WERI-Rb-1 (cell line): ENCODE data around the gene RGS12.
A peak's percentile ranks its signal among the peaks of the same experiment; 100 is the strongest.

ENCODE experiments used
- DNase-seq: peaks from one replicate; pipeline ENCODE4 v3.0.0-alpha.2; 2020
- H3K27ac ChIP-seq: fragments of 250-450 bp; sonication (Bioruptor Pico); 2 replicates; pipeline ENCODE4 v1.5.1; 2020; ENCODE audit warnings: mild to moderate bottlenecking, moderate library complexity
- H3K27me3 ChIP-seq: fragments of 250-450 bp; sonication (Bioruptor Pico); 2 replicates; pipeline ENCODE4 v1.5.1; 2021; ENCODE audit warnings: mild to moderate bottlenecking, low read depth, moderate library complexity; ENCODE audit not compliant: insufficient read depth, severe bottlenecking
- H3K36me3 ChIP-seq: fragments of 250-450 bp; sonication (Bioruptor Pico); 2 replicates; pipeline ENCODE4 v1.5.1; 2020; ENCODE audit warnings: mild to moderate bottlenecking, moderate library complexity
- H3K4me3 ChIP-seq: 2 replicates; pipeline ENCODE4 v1.5.1; 2011; ENCODE audit warnings: low read depth, mild to moderate bottlenecking, control low read depth, low read length
- H3K9me3 ChIP-seq: fragments of 250-450 bp; sonication (Bioruptor Pico); 2 replicates; pipeline ENCODE4 v1.5.1; 2021; ENCODE audit warnings: mild to moderate bottlenecking, moderate library complexity; ENCODE audit not compliant: severe bottlenecking
- CTCF ChIP-seq: IDR thresholded peaks from 2 replicates; pipeline ENCODE4 v1.5.1; 2011; ENCODE audit warnings: low read depth, mild to moderate bottlenecking, control low read depth, inconsistent platforms, low read length

The RGS12 gene

GRCh38 chr4:3322059-3322550 lies 29.3 kb downstream of the RGS12 start:
- Histone ChIP-seq H3K4me3 (no peak overlapping the region), H3K9me3 (no peaks in the 10 kb centered on the region), H3K27me3 (no peaks in the 10 kb centered on the region), H3K27ac (no peak overlapping the region), H3K36me3 (peaks cover 61% of the 10 kb centered on the region)
- no peak for DNase-seq
- no peak for TF ChIP-seq CTCF

DNA sequence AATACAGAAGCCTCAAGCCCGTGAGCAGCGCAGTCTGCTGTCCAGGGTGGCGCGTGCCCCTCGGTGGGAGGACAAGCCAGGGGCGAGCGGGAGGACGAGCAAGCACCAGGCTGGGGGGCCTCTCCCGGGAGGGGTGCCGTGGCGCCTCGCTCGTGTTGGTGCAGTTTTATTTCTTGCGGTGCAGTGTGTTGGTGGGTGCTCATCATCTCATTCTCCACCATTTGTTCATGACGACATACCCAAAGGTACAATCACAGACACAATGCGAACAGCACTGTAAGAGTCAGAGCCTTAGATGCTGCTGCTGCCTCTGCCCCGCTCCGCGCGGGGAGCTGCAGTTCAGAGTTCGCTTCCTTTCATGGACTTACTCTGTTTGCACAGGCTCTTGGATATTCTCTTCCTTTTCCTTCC lies 30.3 kb downstream of the RGS12 start:
- no peaks in the 10 kb centered on the region for H3K9me3 ChIP-seq
- no peak overlapping the region for H3K4me3 ChIP-seq
- TF ChIP-seq CTCF = no peak
- H3K36me3 ChIP-seq = peaks cover 51% of the 10 kb centered on the region
- DNase-seq = no peak
- H3K27ac ChIP-seq = no peak overlapping the region
- H3K27me3 ChIP-seq = no peaks in the 10 kb centered on the region

GRCh38 chr4:3324093-3324815 lies 31.4 kb downstream of the RGS12 start:
- H3K36me3 ChIP-seq = peaks cover 42% of the 10 kb centered on the region
- peak; percentile 31 for DNase-seq
- no peaks in the 10 kb centered on the region for H3K27me3 ChIP-seq
- H3K27ac ChIP-seq = no peak overlapping the region
- no peak overlapping the region for H3K4me3 ChIP-seq
- peak; percentile 38; the same call in 1 of the 2 replicates for TF ChIP-seq CTCF
- no peaks in the 10 kb centered on the region for H3K9me3 ChIP-seq

DNA sequence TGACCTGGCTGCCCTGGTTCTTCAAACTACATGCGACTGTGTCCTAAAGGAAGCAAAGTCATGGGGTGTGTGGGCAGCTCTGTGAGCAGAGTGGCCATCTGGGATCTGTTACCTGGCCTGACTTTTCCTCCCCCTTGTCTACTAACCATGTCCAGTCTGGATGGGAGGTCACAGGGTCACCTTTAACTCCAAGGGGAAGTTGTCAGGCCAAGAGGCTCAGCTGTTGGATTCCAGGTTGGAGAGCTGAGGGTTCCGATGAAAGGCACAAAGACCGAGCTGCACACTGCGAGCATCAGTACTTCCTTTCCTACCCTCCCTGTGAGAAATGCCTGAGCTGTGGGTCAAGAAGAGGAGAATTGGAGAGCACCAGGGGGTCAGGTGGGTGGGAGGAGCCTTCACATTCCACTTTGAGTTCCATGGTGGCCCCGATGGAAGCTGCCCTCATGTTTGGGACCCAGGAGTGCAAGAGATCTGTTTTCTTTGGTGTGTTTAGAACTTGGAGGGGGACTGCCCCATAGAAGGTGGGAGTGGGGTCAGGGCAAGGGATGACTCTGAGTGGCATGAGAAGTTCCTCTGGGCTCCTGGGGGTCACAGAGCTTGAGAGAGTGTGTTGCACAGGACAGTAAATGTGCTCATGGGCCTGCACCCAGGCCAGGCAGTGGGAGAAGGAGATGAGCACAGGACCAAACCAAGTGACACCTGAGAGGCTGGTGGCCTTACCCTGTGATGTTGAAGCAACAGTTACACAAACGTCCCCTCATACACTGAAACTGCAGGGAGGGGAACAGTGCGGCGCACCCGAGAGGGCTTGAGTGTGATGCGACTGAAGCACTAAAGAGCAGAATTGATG lies 36.2 kb downstream of the RGS12 start:
- no peak for DNase-seq
- H3K36me3 ChIP-seq = peaks cover 4% of the 10 kb centered on the region
- no peak for TF ChIP-seq CTCF
- no peaks in the 10 kb centered on the region for H3K9me3 ChIP-seq
- H3K27ac ChIP-seq = no peak overlapping the region
- H3K27me3 ChIP-seq = no peaks in the 10 kb centered on the region
- no peak overlapping the region for H3K4me3 ChIP-seq

- no peaks in the 10 kb centered on the region for H3K9me3 ChIP-seq
- TF ChIP-seq CTCF = no peak
- no peaks in the 10 kb centered on the region; the same call in none of the 2 replicates for H3K36me3 ChIP-seq
- H3K27me3 ChIP-seq = no peaks in the 10 kb centered on the region
- no peak overlapping the region for H3K4me3 ChIP-seq
- H3K27ac ChIP-seq = no peak overlapping the region
- DNase-seq = no peak
Measured at GRCh38 chr4:3329887-3330286, 37.1 kb downstream of the RGS12 start.
